Measurements from ENCODE around the gene TCAF1.

GRCh38 chr7:143891457-143891856, 10.5 kb downstream of the TCAF1 start:
- TF ChIP-seq POLR2A (IDR thresholded peaks at IDR 0.05) (no peak), CTCF (IDR thresholded peaks at IDR 0.05) (no peak)
